D721Med (cell line): Measurements from ENCODE around the gene ZKSCAN1.
"Not testable (repeated sequence)": the region's sequence is repeated elsewhere in the genome, so short reads cannot be mapped to it uniquely, and the experiment has no call there.

ENCODE experiments used
- DNase-seq: peaks from one replicate; pipeline ENCODE4 v3.0.0; 2011; ENCODE audit warnings: low spot score; ENCODE audit not compliant: insufficient read length
- FAIRE-seq: peaks from 2 replicates; lab custom pipeline; 2011; peaks lifted over from hg19 to GRCh38; lab: Jason Lieb, UNC
- TF ChIP-seq, protein P1 (sequence below): IDR thresholded peaks from 2 replicates; pipeline ENCODE4 v1.5.1; 2012; ENCODE audit warnings: mild to moderate bottlenecking, control low read depth; ENCODE audit not compliant: insufficient read depth; ENCODE audit errors: missing control alignments

Gene ZKSCAN1

GRCh38 chr7:100007887-100008286, 7.5 kb upstream of the ZKSCAN1 start:
- no peak for DNase-seq
- TF ChIP-seq, protein P1, sequence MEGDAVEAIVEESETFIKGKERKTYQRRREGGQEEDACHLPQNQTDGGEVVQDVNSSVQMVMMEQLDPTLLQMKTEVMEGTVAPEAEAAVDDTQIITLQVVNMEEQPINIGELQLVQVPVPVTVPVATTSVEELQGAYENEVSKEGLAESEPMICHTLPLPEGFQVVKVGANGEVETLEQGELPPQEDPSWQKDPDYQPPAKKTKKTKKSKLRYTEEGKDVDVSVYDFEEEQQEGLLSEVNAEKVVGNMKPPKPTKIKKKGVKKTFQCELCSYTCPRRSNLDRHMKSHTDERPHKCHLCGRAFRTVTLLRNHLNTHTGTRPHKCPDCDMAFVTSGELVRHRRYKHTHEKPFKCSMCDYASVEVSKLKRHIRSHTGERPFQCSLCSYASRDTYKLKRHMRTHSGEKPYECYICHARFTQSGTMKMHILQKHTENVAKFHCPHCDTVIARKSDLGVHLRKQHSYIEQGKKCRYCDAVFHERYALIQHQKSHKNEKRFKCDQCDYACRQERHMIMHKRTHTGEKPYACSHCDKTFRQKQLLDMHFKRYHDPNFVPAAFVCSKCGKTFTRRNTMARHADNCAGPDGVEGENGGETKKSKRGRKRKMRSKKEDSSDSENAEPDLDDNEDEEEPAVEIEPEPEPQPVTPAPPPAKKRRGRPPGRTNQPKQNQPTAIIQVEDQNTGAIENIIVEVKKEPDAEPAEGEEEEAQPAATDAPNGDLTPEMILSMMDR = no peak
- FAIRE-seq = no peak

- TF ChIP-seq, protein P1 = no peak
- DNase-seq (no peak), FAIRE-seq (no peak)
Observed at GRCh38 chr7:100008525-100008924, 6.9 kb upstream of the ZKSCAN1 start.

- FAIRE-seq, DNase-seq: not testable (repeated sequence)
Observed at GRCh38 chr7:100009952-100010351, 5.4 kb upstream of the ZKSCAN1 start.

GRCh38 chr7:100010901-100011300, 4.5 kb upstream of the ZKSCAN1 start:
- TF ChIP-seq, protein P1 = no peak
- FAIRE-seq (no peak), DNase-seq (no peak)

GRCh38 chr7:100011516-100011915, 3.9 kb upstream of the ZKSCAN1 start:
- DNase-seq = no peak
- TF ChIP-seq, protein P1 = no peak
- FAIRE-seq = no peak

GRCh38 chr7:100012385-100013327, 2.7 kb upstream of the ZKSCAN1 start:
- DNase-seq, FAIRE-seq: not testable (repeated sequence)

DNA sequence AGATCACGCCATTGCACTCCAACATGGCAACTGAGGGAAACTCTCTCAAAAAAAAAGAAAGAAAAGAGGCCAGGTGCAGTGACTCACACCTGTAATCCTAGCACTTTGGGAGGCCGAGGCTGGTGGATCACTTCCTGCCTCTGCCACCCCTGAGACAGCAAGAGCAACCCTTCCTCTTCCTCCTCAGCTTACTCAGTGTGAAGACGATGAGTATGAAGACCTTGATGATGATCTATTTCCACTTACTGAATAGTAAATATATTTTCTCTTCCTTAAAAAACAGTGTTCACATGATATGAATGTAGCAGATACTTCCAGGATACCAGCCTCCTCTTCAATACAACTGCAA, 2.1 kb upstream of the ZKSCAN1 start:
- DNase-seq (no peak), FAIRE-seq (no peak)
- TF ChIP-seq, protein P1 = no peak

DNA sequence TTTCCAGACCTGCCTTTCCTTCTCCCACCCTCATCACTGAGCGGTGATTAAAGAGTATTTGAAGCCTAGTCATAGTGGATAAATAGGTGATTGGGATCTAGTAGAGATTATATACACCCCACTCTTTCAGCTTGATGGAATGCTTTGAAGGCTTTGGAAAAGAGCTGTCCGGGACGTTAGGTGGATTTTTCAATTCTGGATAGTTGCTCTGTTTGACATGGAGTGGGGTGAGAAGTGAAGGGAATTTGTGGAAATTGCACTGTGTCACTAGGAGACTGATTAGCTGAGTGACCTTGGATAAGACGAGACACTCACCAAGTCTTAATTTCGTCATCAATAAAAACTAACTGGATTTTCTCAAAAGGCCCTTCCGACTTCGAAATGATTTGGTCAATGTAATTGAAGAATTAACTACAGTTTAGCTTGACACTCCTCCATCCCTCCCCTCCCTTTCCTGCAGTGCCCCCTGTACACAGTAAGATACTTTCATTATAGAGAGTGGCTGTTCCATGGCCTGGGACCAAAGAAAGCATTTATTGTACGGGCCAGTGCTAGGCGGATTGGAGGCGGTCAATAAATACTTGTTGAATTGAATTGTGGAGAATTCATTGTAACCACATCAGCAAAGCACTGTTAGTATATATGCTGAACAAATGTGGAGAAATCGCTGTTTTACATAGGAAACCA, 962 bp downstream of the ZKSCAN1 start:
- FAIRE-seq = no peak
- TF ChIP-seq, protein P1 = no peak
- no peak for DNase-seq
